ENCODE measurements around the gene CFAP68. TPM values are rescaled to one million over a fixed set of nuclear protein-coding genes. Genes with fewer than 3 reads are reported as not detected.

The CFAP68 gene, protein sequence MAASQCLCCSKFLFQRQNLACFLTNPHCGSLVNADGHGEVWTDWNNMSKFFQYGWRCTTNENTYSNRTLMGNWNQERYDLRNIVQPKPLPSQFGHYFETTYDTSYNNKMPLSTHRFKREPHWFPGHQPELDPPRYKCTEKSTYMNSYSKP
- 11.8 and 12.3 TPM in 2 replicates for total RNA-seq

GRCh38 chr11:111878849-111879636 is at the start of gene CFAP68, which contains the start of gene FDXACB1:
Gene CFAP68, plus strand, starts transcription at chr11:111879541. Its CDS starts 20 bp downstream, at chr11:111879561.
Gene FDXACB1, minus strand, starts transcription at chr11:111879165. Its CDS starts 33 bp downstream, at chr11:111879132.

DNA sequence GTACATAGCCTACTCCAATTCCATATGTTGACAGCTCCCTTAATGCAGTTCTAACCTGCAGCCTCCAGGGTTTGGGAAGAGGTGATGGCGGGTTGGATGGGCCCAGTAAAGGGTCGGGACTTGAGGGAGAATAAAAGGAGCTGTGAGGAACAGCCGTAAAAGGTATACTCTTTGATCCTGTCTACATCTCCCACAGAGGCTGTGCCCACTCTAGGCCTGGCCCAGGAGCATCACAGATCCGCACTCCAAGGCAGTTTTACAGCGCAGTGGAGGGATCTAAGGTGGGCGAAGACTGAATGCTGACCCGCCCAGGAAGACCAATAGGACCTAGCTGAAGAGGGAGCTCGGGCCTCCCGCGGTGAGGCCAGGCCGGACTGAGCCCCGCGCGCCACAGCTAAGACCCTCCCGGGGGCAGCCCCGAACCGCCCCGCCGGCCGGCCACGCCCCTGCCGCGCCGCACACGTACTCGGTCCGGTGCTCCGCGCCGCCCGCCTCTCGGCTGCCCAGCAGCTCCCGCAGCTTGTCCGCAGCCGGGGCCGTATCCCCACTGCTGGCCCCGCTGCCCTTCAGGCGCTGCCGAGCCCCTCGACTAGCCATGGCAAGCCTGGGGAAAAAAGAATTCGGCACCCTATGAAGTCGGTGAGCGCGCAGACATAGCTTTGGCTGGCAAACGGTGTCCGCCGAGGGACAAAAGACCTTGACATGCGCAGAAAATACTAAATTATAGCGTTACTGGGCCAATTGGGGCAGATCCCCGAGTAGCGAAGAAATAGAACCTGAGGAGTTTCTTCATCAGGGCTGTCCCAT is 8.3 kb upstream of the CFAP68 start, which contains the start of gene ALG9:
Gene ALG9, minus strand, starts transcription at position 696 of the 807 bp plus-strand sequence. Its CDS starts 99 bp downstream, at position 597.

GRCh38 chr11:111911563-111912401 is 32.4 kb downstream of the CFAP68 start, which contains the start of gene CRYAB:
Gene CRYAB, minus strand, starts transcription at chr11:111911770. Its CDS starts 46 bp downstream, at chr11:111911724.

DNA sequence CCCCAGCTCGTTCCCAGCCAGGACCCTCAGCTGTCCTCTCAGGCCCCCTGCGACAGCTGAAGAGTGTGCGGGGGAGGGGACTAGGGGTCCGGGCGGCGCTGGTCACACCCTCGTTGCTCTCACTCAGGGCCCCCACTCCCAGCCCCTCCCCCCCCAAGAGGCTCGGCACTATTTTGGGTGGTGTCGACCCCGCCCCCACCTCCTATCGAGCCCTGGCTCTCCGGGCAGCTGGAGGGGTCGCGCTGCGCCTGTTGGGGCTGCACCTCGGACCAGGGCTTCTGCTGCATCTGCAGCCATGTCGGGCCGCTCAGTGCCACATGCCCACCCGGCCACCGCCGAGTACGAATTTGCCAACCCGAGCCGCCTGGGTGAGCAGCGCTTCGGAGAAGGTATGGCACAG is 33.2 kb downstream of the CFAP68 start, which contains the start of gene HSPB2:
Gene HSPB2, plus strand, starts transcription at position 200 of the 400 bp plus-strand sequence. Its CDS starts 96 bp downstream, at position 296.

GRCh38 chr11:111918390-111919256 is 39.3 kb downstream of the CFAP68 start, which contains the start of gene C11orf52:
Gene C11orf52, plus strand, starts transcription at chr11:111918913. Its CDS starts 60 bp downstream, at chr11:111918973.

Other genes with a start within 250 kb of the CFAP68 start
- gene PPP2R1B, start 113.2 kb upstream of the CFAP68 start, total RNA-seq = 50.1 and 53.2 TPM in 2 replicates
- gene ALG9, start 8.0 kb upstream of the CFAP68 start, total RNA-seq = 28.1 and 29.6 TPM in 2 replicates
- 2.5 and 3.8 TPM in 2 replicates for gene FDXACB1, start 376 bp upstream of the CFAP68 start, total RNA-seq
- gene CRYAB, start 32.2 kb downstream of the CFAP68 start, total RNA-seq = not detected in 2 replicates
- not detected in 2 replicates for gene HSPB2, start 33.2 kb downstream of the CFAP68 start, total RNA-seq
- gene C11orf52, start 39.4 kb downstream of the CFAP68 start, total RNA-seq = 0.49 and 0.80 TPM in 2 replicates
- 8.7 TPM in 2 replicates for gene DIXDC1, start 57.8 kb downstream of the CFAP68 start, total RNA-seq
- 41.2 and 46.1 TPM in 2 replicates for gene DLAT, start 145.9 kb downstream of the CFAP68 start, total RNA-seq
- gene PIH1D2, start 194.5 kb downstream of the CFAP68 start, total RNA-seq = 0.64 and 1.9 TPM in 2 replicates
- 8.3 and 9.2 TPM in 2 replicates for gene NKAPD1, start 194.8 kb downstream of the CFAP68 start, total RNA-seq
- 54.6 and 67.4 TPM in 2 replicates for gene TIMM8B, start 207.2 kb downstream of the CFAP68 start, total RNA-seq
- gene SDHD, start 207.3 kb downstream of the CFAP68 start, total RNA-seq = 96.6 and 117 TPM in 2 replicates